ENCODE data around the gene DNMBP. TPM values are rescaled to one million over a fixed set of nuclear protein-coding genes. Genes with fewer than 3 reads are reported as not detected.
"Not testable (repeated sequence)": the region's sequence is repeated elsewhere in the genome, so short reads cannot be mapped to it uniquely, and the experiment has no call there.

The DNMBP gene
- total and polyA plus RNA-seq, 7 experiments from 2014 or later, result 0.40 to 8.5 (median 3.9) TPM

- ChIA-PET CTCF (interaction anchor here (0.6 to 5.8 kb wide), 4 partner anchors 38 to 202 kb away, joined by 3 to 77 read pairs (median 4); partner anchors contain the start of gene DNMBP), POLR2A (no interaction called here)
- ATAC-seq (no peak), DNase-seq (no peak)
- peaks cover 0 to 3% (median 0%) of the 10 kb centered on the region in 5 donors for H3K27me3 Mint-ChIP-seq
- H3K4me1 Mint-ChIP-seq, result peaks cover 0 to 8% (median 5%) of the 10 kb centered on the region in 7 donors
- no peak overlapping the region for H3K27ac ChIP-seq (ENCODE audit: low read depth, low read length)
- H3K27ac Mint-ChIP-seq, result no peak overlapping the region
- intact Hi-C loops (cut with micrococcal nuclease), result loop anchor here in 1 of 2 donors (10.0 kb wide), 1 partner anchor 381 kb away; the partner anchor contains the start of gene CHUK
- H3K4me3 ChIP-seq (ENCODE audit: low read length), result no peak overlapping the region
- H3K9me3 Mint-ChIP-seq, result no peaks in the 10 kb centered on the region
- H3K27me3 ChIP-seq (ENCODE audit: control insufficient read depth in 2 of 2, insufficient read depth in 2 of 2, low read length in 2 of 2), result no peaks in the 10 kb centered on the region
- no peaks in the 10 kb centered on the region for H3K9me3 ChIP-seq (ENCODE audit: control insufficient read depth in 2 of 3, low read length in 3 of 3)
- no peaks in the 10 kb centered on the region for H3K36me3 ChIP-seq (ENCODE audit: control insufficient read depth in 2 of 3, insufficient read depth in 3 of 3, low read length in 3 of 3)
- no peak overlapping the region for H3K4me3 Mint-ChIP-seq
- peaks cover 0 to 4% (median 0%) of the 10 kb centered on the region in 5 donors for H3K36me3 Mint-ChIP-seq
- H3K4me1 ChIP-seq (ENCODE audit: control insufficient read depth in 2 of 2, insufficient read depth in 2 of 2, low read length in 2 of 2), result peaks cover 0 to 5% of the 10 kb centered on the region in 2 donors
Measured at GRCh38 chr10:99843310-99843709, 166.4 kb downstream of the DNMBP start.

DNA sequence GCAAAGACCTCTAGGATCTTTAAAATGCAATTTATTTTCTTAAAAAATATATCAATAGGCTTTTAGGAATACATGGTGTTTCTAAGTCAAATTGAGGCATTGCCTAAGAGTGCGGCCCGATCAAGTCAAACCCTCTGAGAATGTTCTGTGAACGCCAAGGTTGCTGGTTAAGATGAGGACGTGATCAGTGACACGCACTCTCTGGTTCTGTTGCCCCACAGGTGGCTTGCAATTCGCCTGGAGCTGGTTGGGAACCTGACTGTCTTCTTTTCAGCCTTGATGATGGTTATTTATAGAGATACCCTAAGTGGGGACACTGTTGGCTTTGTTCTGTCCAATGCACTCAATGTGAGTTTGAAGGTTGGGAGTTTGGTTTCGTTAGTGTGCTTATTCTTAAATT, 168.0 kb downstream of the DNMBP start:
- Mint-ChIP-seq H3K36me3 (peaks cover 0 to 4% (median under 1%) of the 10 kb centered on the region in 5 donors), H3K4me3 (no peak overlapping the region), H3K9me3 (no peaks in the 10 kb centered on the region), H3K27me3 (peaks cover 0 to 3% (median 0%) of the 10 kb centered on the region in 5 donors), H3K27ac (peak overlapping the region in 1 of 9 donors; percentile 25), H3K4me1 (peaks cover 0 to 8% (median 5%) of the 10 kb centered on the region in 7 donors)
- no peak overlapping the region for H3K4me3 ChIP-seq (ENCODE audit: low read length)
- intact Hi-C loops (cut with micrococcal nuclease), result loop anchor here in 1 of 2 donors (10.0 kb wide), 1 partner anchor 383 kb away; the partner anchor contains the start of gene CHUK
- H3K27me3 ChIP-seq (ENCODE audit: control insufficient read depth in 2 of 2, insufficient read depth in 2 of 2, low read length in 2 of 2), result no peaks in the 10 kb centered on the region
- ATAC-seq, result no peak
- no peak for DNase-seq
- H3K36me3 ChIP-seq (ENCODE audit: control insufficient read depth in 2 of 3, insufficient read depth in 3 of 3, low read length in 3 of 3), result no peaks in the 10 kb centered on the region
- POLR2A ChIA-PET, result no interaction called here
- CTCF ChIA-PET, result interaction anchor here (0.6 kb wide), 1 partner anchor 206 kb away, joined by 3 read pairs; no protein-coding TSS in a partner anchor
- H3K9me3 ChIP-seq (ENCODE audit: control insufficient read depth in 2 of 3, low read length in 3 of 3), result no peaks in the 10 kb centered on the region
- H3K4me1 ChIP-seq (ENCODE audit: control insufficient read depth in 2 of 2, insufficient read depth in 2 of 2, low read length in 2 of 2), result peaks cover 0 to 5% of the 10 kb centered on the region in 2 donors
- H3K27ac ChIP-seq (ENCODE audit: low read depth, low read length), result no peak overlapping the region

GRCh38 chr10:99840859-99841258, 168.9 kb downstream of the DNMBP start:
- H3K27ac ChIP-seq (ENCODE audit: low read depth, low read length); H3K27me3 ChIP-seq (ENCODE audit: control insufficient read depth in 2 of 2, insufficient read depth in 2 of 2, low read length in 2 of 2); H3K27me3 Mint-ChIP-seq; H3K4me1 Mint-ChIP-seq; H3K4me3 Mint-ChIP-seq; H3K36me3 Mint-ChIP-seq; DNase-seq; H3K9me3 Mint-ChIP-seq; POLR2A ChIA-PET; ATAC-seq; H3K9me3 ChIP-seq (ENCODE audit: control insufficient read depth in 2 of 3, low read length in 3 of 3); H3K36me3 ChIP-seq (ENCODE audit: control insufficient read depth in 2 of 3, insufficient read depth in 3 of 3, low read length in 3 of 3); H3K4me3 ChIP-seq (ENCODE audit: low read length); H3K4me1 ChIP-seq (ENCODE audit: control insufficient read depth in 2 of 2, insufficient read depth in 2 of 2, low read length in 2 of 2): not testable (repeated sequence)
- intact Hi-C loops (cut with micrococcal nuclease), result loop anchor here in 1 of 2 donors (10.0 kb wide), 1 partner anchor 384 kb away; the partner anchor contains the start of gene CHUK
- CTCF ChIA-PET, result interaction anchor here (0.6 kb wide), 1 partner anchor 207 kb away, joined by 3 read pairs; no protein-coding TSS in a partner anchor
- peak overlapping the region in 1 of 9 donors; percentile 15 for H3K27ac Mint-ChIP-seq

GRCh38 chr10:99836711-99837110, 173.0 kb downstream of the DNMBP start:
- CTCF ChIA-PET, result no interaction called here
- POLR2A ChIA-PET, result no interaction called here
- Histone ChIP-seq H3K36me3 (ENCODE audit: control insufficient read depth in 2 of 3, insufficient read depth in 3 of 3, low read length in 3 of 3) (no peaks in the 10 kb centered on the region), H3K27ac (ENCODE audit: low read depth, low read length) (no peak overlapping the region), H3K4me3 (ENCODE audit: low read length) (no peak overlapping the region), H3K27me3 (ENCODE audit: control insufficient read depth in 2 of 2, insufficient read depth in 2 of 2, low read length in 2 of 2) (no peaks in the 10 kb centered on the region), H3K4me1 (ENCODE audit: control insufficient read depth in 2 of 2, insufficient read depth in 2 of 2, low read length in 2 of 2) (no peaks in the 10 kb centered on the region), H3K9me3 (ENCODE audit: control insufficient read depth in 2 of 3, low read length in 3 of 3) (no peaks in the 10 kb centered on the region)
- H3K9me3 Mint-ChIP-seq, result no peaks in the 10 kb centered on the region
- H3K27ac Mint-ChIP-seq, result no peak overlapping the region
- intact Hi-C loops (cut with micrococcal nuclease), result no loop called here
- H3K36me3 Mint-ChIP-seq, result peaks cover 0 to 23% (median 6%) of the 10 kb centered on the region in 5 donors
- DNase-seq (no peak), ATAC-seq (no peak)
- H3K4me3 Mint-ChIP-seq, result no peak overlapping the region
- peaks cover 0 to 1% (median 0%) of the 10 kb centered on the region in 7 donors for H3K4me1 Mint-ChIP-seq
- H3K27me3 Mint-ChIP-seq, result no peaks in the 10 kb centered on the region

- H3K27me3 Mint-ChIP-seq, result no peaks in the 10 kb centered on the region
- H3K27ac Mint-ChIP-seq, result no peak overlapping the region
- intact Hi-C loops (cut with micrococcal nuclease), result no loop called here
- H3K27me3 ChIP-seq (ENCODE audit: control insufficient read depth in 2 of 2, insufficient read depth in 2 of 2, low read length in 2 of 2), result no peaks in the 10 kb centered on the region
- ChIA-PET CTCF (no interaction called here), POLR2A (no interaction called here)
- no peaks in the 10 kb centered on the region for H3K9me3 ChIP-seq (ENCODE audit: control insufficient read depth in 2 of 3, low read length in 3 of 3)
- no peak overlapping the region for H3K27ac ChIP-seq (ENCODE audit: low read depth, low read length)
- H3K4me3 ChIP-seq (ENCODE audit: low read length), result no peak overlapping the region
- DNase-seq (no peak), ATAC-seq (no peak)
- H3K4me1 ChIP-seq (ENCODE audit: control insufficient read depth in 2 of 2, insufficient read depth in 2 of 2, low read length in 2 of 2), result no peaks in the 10 kb centered on the region
- H3K4me1 Mint-ChIP-seq, result peaks cover 0 to 1% (median 0%) of the 10 kb centered on the region in 7 donors
- peaks cover 0 to 27% (median 6%) of the 10 kb centered on the region in 5 donors for H3K36me3 Mint-ChIP-seq
- no peaks in the 10 kb centered on the region for H3K36me3 ChIP-seq (ENCODE audit: control insufficient read depth in 2 of 3, insufficient read depth in 3 of 3, low read length in 3 of 3)
- H3K4me3 Mint-ChIP-seq, result no peak overlapping the region
- no peaks in the 10 kb centered on the region for H3K9me3 Mint-ChIP-seq
Measured at GRCh38 chr10:99835947-99836346, 173.8 kb downstream of the DNMBP start.

- Histone ChIP-seq H3K4me1 (ENCODE audit: control insufficient read depth in 2 of 2, insufficient read depth in 2 of 2, low read length in 2 of 2) (no peaks in the 10 kb centered on the region), H3K9me3 (ENCODE audit: control insufficient read depth in 2 of 3, low read length in 3 of 3) (no peaks in the 10 kb centered on the region), H3K27me3 (ENCODE audit: control insufficient read depth in 2 of 2, insufficient read depth in 2 of 2, low read length in 2 of 2) (no peaks in the 10 kb centered on the region), H3K4me3 (ENCODE audit: low read length) (no peak overlapping the region), H3K27ac (ENCODE audit: low read depth, low read length) (no peak overlapping the region), H3K36me3 (ENCODE audit: control insufficient read depth in 2 of 3, insufficient read depth in 3 of 3, low read length in 3 of 3) (no peaks in the 10 kb centered on the region)
- H3K36me3 Mint-ChIP-seq, result peaks cover 0 to 35% (median 13%) of the 10 kb centered on the region in 5 donors
- ChIA-PET CTCF (no interaction called here), POLR2A (no interaction called here)
- no peak overlapping the region for H3K4me3 Mint-ChIP-seq
- intact Hi-C loops (cut with micrococcal nuclease), result no loop called here
- no peak for ATAC-seq
- no peaks in the 10 kb centered on the region for H3K27me3 Mint-ChIP-seq
- peaks cover 0 to 2% (median 0%) of the 10 kb centered on the region in 11 donors for H3K9me3 Mint-ChIP-seq
- peaks cover 0 to 1% (median 0%) of the 10 kb centered on the region in 7 donors for H3K4me1 Mint-ChIP-seq
- no peak overlapping the region for H3K27ac Mint-ChIP-seq
- DNase-seq, result no peak
Measured at GRCh38 chr10:99834410-99834809, 175.3 kb downstream of the DNMBP start.

DNA sequence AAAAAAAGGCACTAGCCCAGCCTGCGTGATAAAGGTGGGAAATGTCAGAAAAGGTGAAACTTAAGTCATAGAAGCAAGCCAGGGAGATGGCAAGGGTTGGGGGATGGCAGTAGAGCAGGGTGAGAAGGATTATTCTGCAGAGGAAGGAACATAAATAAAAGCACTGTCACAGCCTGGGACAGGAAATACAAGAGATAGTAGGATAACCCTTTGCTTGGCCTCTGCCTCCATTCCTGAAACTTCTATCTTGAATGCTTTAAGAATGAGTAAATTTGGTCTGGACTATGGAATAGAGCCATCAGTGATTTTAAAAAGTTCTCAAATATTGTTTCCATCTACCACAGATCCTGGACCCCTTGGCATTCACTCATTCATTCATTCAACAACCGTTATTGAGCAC, 177.3 kb downstream of the DNMBP start:
- H3K27ac Mint-ChIP-seq, result no peak overlapping the region

More for the DNA sequence above, 177.3 kb downstream of the DNMBP start:
- DNase-seq (no peak), ATAC-seq (no peak)
- Mint-ChIP-seq H3K36me3 (peaks cover 0 to 45% (median 21%) of the 10 kb centered on the region in 5 donors), H3K4me1 (peaks cover 0 to 8% (median 0%) of the 10 kb centered on the region in 7 donors), H3K9me3 (peaks cover 0 to 10% (median 7%) of the 10 kb centered on the region in 11 donors), H3K27me3 (no peaks in the 10 kb centered on the region), H3K4me3 (no peak overlapping the region)
- Histone ChIP-seq H3K27ac (ENCODE audit: low read depth, low read length) (no peak overlapping the region), H3K4me3 (ENCODE audit: low read length) (no peak overlapping the region), H3K36me3 (ENCODE audit: control insufficient read depth in 2 of 3, insufficient read depth in 3 of 3, low read length in 3 of 3) (no peaks in the 10 kb centered on the region), H3K27me3 (ENCODE audit: control insufficient read depth in 2 of 2, insufficient read depth in 2 of 2, low read length in 2 of 2) (no peaks in the 10 kb centered on the region), H3K9me3 (ENCODE audit: control insufficient read depth in 2 of 3, low read length in 3 of 3) (peaks cover 0 to 10% (median 7%) of the 10 kb centered on the region in 3 experiments), H3K4me1 (ENCODE audit: control insufficient read depth in 2 of 2, insufficient read depth in 2 of 2, low read length in 2 of 2) (peaks cover 0 to 5% of the 10 kb centered on the region in 2 donors)
- ChIA-PET CTCF (no interaction called here), POLR2A (no interaction called here)
- intact Hi-C loops (cut with micrococcal nuclease), result no loop called here
